Thoracic aorta (tissue), 2 donors: ENCODE data around the gene COPS8. TPM values are rescaled to one million over a fixed set of nuclear protein-coding genes. Genes with fewer than 3 reads are reported as not detected.

Experiments used
- ATAC-seq: fragments of 150-250 bp; one replicate; pipeline ENCODE4 v1.8.0; 2017; ENCODE audit warnings: low read depth; ENCODE audit not compliant: insufficient number of reproducible peaks, low FRiP score
- DNase-seq: peaks from one replicate; pipeline ENCODE4 v3.0.0-alpha.2; 2020; ENCODE audit warnings: low spot score
- H3K27ac ChIP-seq, 2 donors: fragments of 200-600 bp; sonication (generic); 1 replicate in 1 of 2; 2 replicates in 1 of 2; pipeline ENCODE4 v1.5.1; 2016; ENCODE audit warnings: mild to moderate bottlenecking in 2 of 2, moderate library complexity in 2 of 2
- H3K27me3 ChIP-seq: fragments of 200-600 bp; sonication (generic); replicated peaks from 2 replicates; pipeline ENCODE4 v1.6.0; 2016; ENCODE audit warnings: mild to moderate bottlenecking; ENCODE audit not compliant: insufficient read depth
- H3K36me3 ChIP-seq: fragments of 200-600 bp; sonication (generic); one replicate; pipeline ENCODE4 v1.5.1; 2016
- H3K4me1 ChIP-seq, 2 donors: fragments of 200-600 bp; sonication (generic); 1 replicate in 1 of 2; 2 replicates in 1 of 2; pipeline versions ENCODE4 v1.5.1 to v1.6.0; 2016; ENCODE audit warnings: low read depth in 2 of 2, mild to moderate bottlenecking in 1 of 2; ENCODE audit not compliant: control insufficient read depth in 1 of 2
- H3K4me3 ChIP-seq: fragments of 200-600 bp; sonication (generic); 2 replicates; pipeline ENCODE4 v1.5.1; 2016; ENCODE audit warnings: mild to moderate bottlenecking
- H3K9me3 ChIP-seq: fragments of 200-600 bp; sonication (generic); 2 replicates; pipeline ENCODE4 v1.5.1; 2016
- total RNA-seq, 2 donors: library from RNA; depleted of rRNA; stranded (reverse); fragments of >200 nt; gene quantifications; one replicate each; pipeline versions ENCODE4 v1.1.0 to v1.2.3, GENCODE V29; 2016
- TF ChIP-seq, protein P1 (sequence below): fragments of 200-600 bp; sonication (generic); IDR thresholded peaks from one replicate; pipeline ENCODE4 v1.5.1; 2019; ENCODE audit warnings: antibody characterized with exemption

Gene COPS8
- total RNA-seq, 2 donors from 2014 or later, result 62.8 to 83.7 TPM

DNA sequence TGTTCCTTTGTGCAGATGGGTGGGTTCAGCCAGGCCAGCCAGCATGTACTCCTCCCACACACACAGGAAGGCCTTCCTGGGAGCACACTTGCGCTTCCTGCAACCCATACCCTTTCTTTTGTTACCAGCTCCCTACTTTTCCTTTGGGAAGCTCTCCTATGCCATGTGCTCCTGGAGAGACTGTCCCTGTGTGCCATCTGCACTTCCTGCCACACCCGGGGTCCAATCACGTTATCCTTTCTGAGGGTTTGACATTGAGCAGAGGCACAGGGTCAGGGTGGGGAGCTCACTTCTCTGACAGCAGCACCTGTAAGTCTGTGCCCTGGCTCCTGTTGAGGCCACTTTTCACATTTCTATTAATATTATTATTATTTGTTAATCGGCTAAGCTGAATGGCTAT is 62.9 kb downstream of the COPS8 start:
- Histone ChIP-seq H3K36me3 (no peaks in the 10 kb centered on the region), H3K4me3 (no peak overlapping the region), H3K9me3 (peaks cover 12% of the 10 kb centered on the region), H3K4me1 (no peaks in the 10 kb centered on the region), H3K27me3 (no peaks in the 10 kb centered on the region), H3K27ac (no peak overlapping the region)
- ATAC-seq (no peak), DNase-seq (no peak)
- TF ChIP-seq, protein P1, sequence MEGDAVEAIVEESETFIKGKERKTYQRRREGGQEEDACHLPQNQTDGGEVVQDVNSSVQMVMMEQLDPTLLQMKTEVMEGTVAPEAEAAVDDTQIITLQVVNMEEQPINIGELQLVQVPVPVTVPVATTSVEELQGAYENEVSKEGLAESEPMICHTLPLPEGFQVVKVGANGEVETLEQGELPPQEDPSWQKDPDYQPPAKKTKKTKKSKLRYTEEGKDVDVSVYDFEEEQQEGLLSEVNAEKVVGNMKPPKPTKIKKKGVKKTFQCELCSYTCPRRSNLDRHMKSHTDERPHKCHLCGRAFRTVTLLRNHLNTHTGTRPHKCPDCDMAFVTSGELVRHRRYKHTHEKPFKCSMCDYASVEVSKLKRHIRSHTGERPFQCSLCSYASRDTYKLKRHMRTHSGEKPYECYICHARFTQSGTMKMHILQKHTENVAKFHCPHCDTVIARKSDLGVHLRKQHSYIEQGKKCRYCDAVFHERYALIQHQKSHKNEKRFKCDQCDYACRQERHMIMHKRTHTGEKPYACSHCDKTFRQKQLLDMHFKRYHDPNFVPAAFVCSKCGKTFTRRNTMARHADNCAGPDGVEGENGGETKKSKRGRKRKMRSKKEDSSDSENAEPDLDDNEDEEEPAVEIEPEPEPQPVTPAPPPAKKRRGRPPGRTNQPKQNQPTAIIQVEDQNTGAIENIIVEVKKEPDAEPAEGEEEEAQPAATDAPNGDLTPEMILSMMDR, result no peak

DNA sequence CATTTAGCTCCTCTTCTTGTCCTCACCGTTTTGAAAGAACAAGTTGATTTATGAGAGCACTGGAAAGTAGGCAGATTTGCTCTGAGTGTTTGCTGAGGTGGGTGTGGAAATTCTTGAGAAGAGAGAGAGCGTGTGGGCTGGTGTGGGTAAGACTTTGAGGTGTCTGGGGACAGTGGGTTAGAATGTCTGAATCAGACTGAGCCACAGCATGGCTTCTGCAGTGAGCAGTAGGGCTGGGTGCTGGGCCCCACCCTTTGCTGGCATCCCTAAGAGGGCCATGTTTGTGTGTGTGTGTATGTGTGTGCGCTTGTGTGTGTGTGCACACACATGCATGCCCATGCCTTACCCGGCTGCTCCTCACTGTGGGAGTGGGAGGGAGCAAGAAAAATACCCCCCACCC is 63.7 kb downstream of the COPS8 start:
- Histone ChIP-seq H3K36me3 (no peaks in the 10 kb centered on the region), H3K27ac (no peak overlapping the region), H3K27me3 (no peaks in the 10 kb centered on the region), H3K4me3 (no peak overlapping the region), H3K4me1 (no peaks in the 10 kb centered on the region), H3K9me3 (peaks cover 12% of the 10 kb centered on the region)
- ATAC-seq (no peak), DNase-seq (no peak)
- TF ChIP-seq, protein P1, result no peak
